Tibial artery (tissue), 4 donors: ENCODE measurements around the gene FITM1.

Source experiments
- DNase-seq, 2 donors: peaks; one replicate each; pipeline ENCODE4 v3.0.0-alpha.2; 2019
- H3K27ac ChIP-seq, 2 donors: fragments of 200-600 bp; sonication (generic) in 1 of 2; 1 replicate in 1 of 2; 2 replicates in 1 of 2; pipeline ENCODE4 v1.5.1; 2018 to 2019; ENCODE audit warnings: mild to moderate bottlenecking in 1 of 2
- H3K27me3 ChIP-seq, 2 donors: fragments of 200-600 bp; sonication (generic) in 1 of 2; one replicate each; pipeline versions ENCODE4 v1.5.1 to v1.6.0; 2016 to 2019
- H3K36me3 ChIP-seq, 3 donors: fragments of 200-600 bp; sonication (generic) in 2 of 3; one replicate each; pipeline ENCODE4 v1.5.1; 2016 to 2019; ENCODE audit warnings: mild to moderate bottlenecking in 2 of 3
- H3K4me1 ChIP-seq, 4 donors: fragments of 200-600 bp; sonication (generic) in 2 of 4; 1 replicate in 3 of 4; 2 replicates in 1 of 4; pipeline ENCODE4 v1.5.1; 2016 to 2019
- H3K4me3 ChIP-seq, 2 donors: fragments of 200-600 bp; sonication (generic) in 1 of 2; 1 replicate in 1 of 2; 2 replicates in 1 of 2; pipeline ENCODE4 v1.5.1; 2018 to 2019; ENCODE audit warnings: mild to moderate bottlenecking in 2 of 2
- H3K9me3 ChIP-seq, 3 donors: fragments of 200-600 bp; sonication (generic) in 1 of 3; one replicate each; pipeline ENCODE4 v1.5.1; 2016 to 2019
- CTCF ChIP-seq, 2 experiments: fragments of 200-600 bp in 1 of 2; fragments of 450-650 bp in 1 of 2; IDR thresholded peaks; one replicate each; pipeline ENCODE4 v1.5.1; 2017 to 2019; ENCODE audit warnings: antibody characterized with exemption in 2 of 2, mild to moderate bottlenecking in 1 of 2, moderate library complexity in 1 of 2
- intact Hi-C: fragments of 100-400 bp; cut with DNase I; formaldehyde crosslinking; loops from one replicate; pipeline ENCODE4 v1.15.0; 2023; ENCODE audit warnings: low total_unique reads

FITM1 gene

GRCh38 chr14:24130717-24131548 is 474 bp downstream of the FITM1 start:
- H3K9me3 ChIP-seq = no peaks in the 10 kb centered on the region
- H3K36me3 ChIP-seq = peaks cover 0 to 6% (median 0%) of the 10 kb centered on the region in 3 donors
- H3K4me1 ChIP-seq = peaks cover 0 to 12% (median 4%) of the 10 kb centered on the region in 4 donors
- intact Hi-C loops = no loop called here
- no peak for DNase-seq
- H3K27ac ChIP-seq = no peak overlapping the region
- H3K27me3 ChIP-seq = no peaks in the 10 kb centered on the region
- H3K4me3 ChIP-seq = no peak overlapping the region
- TF ChIP-seq CTCF (IDR thresholded peaks at IDR 0.05) = no peak

- Histone ChIP-seq H3K4me3 (no peak overlapping the region), H3K4me1 (peaks cover 0 to 15% (median 6%) of the 10 kb centered on the region in 4 donors), H3K27ac (no peak overlapping the region), H3K27me3 (no peaks in the 10 kb centered on the region), H3K36me3 (peaks cover 0 to 6% (median 0%) of the 10 kb centered on the region in 3 donors), H3K9me3 (no peaks in the 10 kb centered on the region)
- no peak for TF ChIP-seq CTCF (IDR thresholded peaks at IDR 0.05)
- no peak for DNase-seq
- intact Hi-C loops = no loop called here
Observed at GRCh38 chr14:24131549-24131966, 1.1 kb downstream of the FITM1 start.

GRCh38 chr14:24132061-24132685 is 1.7 kb downstream of the FITM1 start:
- Histone ChIP-seq H3K36me3 (peaks cover 0 to 6% (median 0%) of the 10 kb centered on the region in 3 donors), H3K9me3 (no peaks in the 10 kb centered on the region), H3K27ac (no peak overlapping the region), H3K4me1 (peaks cover 0 to 21% (median 12%) of the 10 kb centered on the region in 4 donors), H3K27me3 (no peaks in the 10 kb centered on the region), H3K4me3 (no peak overlapping the region)
- peak in 1 of 2 donors; percentile 61 for DNase-seq
- TF ChIP-seq CTCF (IDR thresholded peaks at IDR 0.05) = no peak
- intact Hi-C loops = no loop called here

GRCh38 chr14:24132976-24133375 is 2.5 kb downstream of the FITM1 start:
- peaks cover 4 to 13% (median 7%) of the 10 kb centered on the region in 3 donors for H3K36me3 ChIP-seq
- no peaks in the 10 kb centered on the region for H3K27me3 ChIP-seq
- no peak for DNase-seq
- peaks cover 0 to 29% (median 15%) of the 10 kb centered on the region in 4 donors for H3K4me1 ChIP-seq
- no peak overlapping the region for H3K27ac ChIP-seq
- H3K4me3 ChIP-seq = no peak overlapping the region
- intact Hi-C loops = no loop called here
- no peaks in the 10 kb centered on the region for H3K9me3 ChIP-seq
- TF ChIP-seq CTCF (IDR thresholded peaks at IDR 0.05) = no peak

GRCh38 chr14:24133735-24134134 is 3.3 kb downstream of the FITM1 start:
- H3K4me3 ChIP-seq = no peak overlapping the region
- no peak for TF ChIP-seq CTCF (IDR thresholded peaks at IDR 0.05)
- H3K27ac ChIP-seq = no peak overlapping the region
- H3K4me1 ChIP-seq = peaks cover 0 to 29% (median 15%) of the 10 kb centered on the region in 4 donors
- no peaks in the 10 kb centered on the region for H3K27me3 ChIP-seq
- intact Hi-C loops = no loop called here
- H3K9me3 ChIP-seq = no peaks in the 10 kb centered on the region
- peaks cover 8 to 21% (median 15%) of the 10 kb centered on the region in 3 donors for H3K36me3 ChIP-seq
- no peak for DNase-seq
